Activated T-cell treated with anti-CD3 and anti-CD28 coated beads, Interleukin-2, amount 50 U/mL, for 72 hours (primary cell): ENCODE results near the gene MYL12A. TPM values are rescaled to one million over a fixed set of nuclear protein-coding genes. Genes with fewer than 3 reads are reported as not detected.

Experiments used
- ATAC-seq, 2 donors: fragments of 150-1000 bp; cut with Tn5 transposase; replicated peaks in 1 of 2; 2 replicates each; pipeline ENCODE4 v1.10.0; 2021; ENCODE audit warnings: moderate library complexity in 2 of 2, mild to moderate bottlenecking in 1 of 2
- DNase-seq, 2 donors: peaks; one replicate each; pipeline ENCODE4 v3.0.0; 2021 to 2022; ENCODE audit warnings: mixed read lengths in 1 of 2
- H3K27ac Mint-ChIP-seq: one replicate; pipeline ENCODE4 v1.8.0; 2022; ENCODE audit warnings: mild to moderate bottlenecking, moderate library complexity, mixed read lengths
- H3K27me3 Mint-ChIP-seq: one replicate; pipeline ENCODE4 v1.8.0; 2022; ENCODE audit warnings: low read depth, mixed read lengths
- H3K36me3 Mint-ChIP-seq, 2 donors: one replicate each; pipeline ENCODE4 v1.8.0; 2022; ENCODE audit warnings: mixed read lengths in 2 of 2, mild to moderate bottlenecking in 1 of 2; ENCODE audit not compliant: insufficient read depth in 2 of 2
- H3K4me1 Mint-ChIP-seq: one replicate; pipeline ENCODE4 v1.8.0; 2022; ENCODE audit warnings: low read depth, mixed read lengths
- H3K4me3 Mint-ChIP-seq, 2 donors: one replicate each; pipeline ENCODE4 v1.8.0; 2022; ENCODE audit warnings: mild to moderate bottlenecking in 2 of 2, mixed read lengths in 2 of 2, moderate library complexity in 2 of 2
- H3K9me3 Mint-ChIP-seq, 2 donors: one replicate each; pipeline ENCODE4 v1.8.0; 2022; ENCODE audit warnings: mixed read lengths in 2 of 2
- total RNA-seq, 2 donors: library from RNA; stranded (reverse); gene quantifications; one replicate each; pipeline ENCODE4 v1.2.3, GENCODE V29; 2022

The MYL12A gene
- total RNA-seq, 2 donors from 2014 or later = 425 to 483 TPM

DNA sequence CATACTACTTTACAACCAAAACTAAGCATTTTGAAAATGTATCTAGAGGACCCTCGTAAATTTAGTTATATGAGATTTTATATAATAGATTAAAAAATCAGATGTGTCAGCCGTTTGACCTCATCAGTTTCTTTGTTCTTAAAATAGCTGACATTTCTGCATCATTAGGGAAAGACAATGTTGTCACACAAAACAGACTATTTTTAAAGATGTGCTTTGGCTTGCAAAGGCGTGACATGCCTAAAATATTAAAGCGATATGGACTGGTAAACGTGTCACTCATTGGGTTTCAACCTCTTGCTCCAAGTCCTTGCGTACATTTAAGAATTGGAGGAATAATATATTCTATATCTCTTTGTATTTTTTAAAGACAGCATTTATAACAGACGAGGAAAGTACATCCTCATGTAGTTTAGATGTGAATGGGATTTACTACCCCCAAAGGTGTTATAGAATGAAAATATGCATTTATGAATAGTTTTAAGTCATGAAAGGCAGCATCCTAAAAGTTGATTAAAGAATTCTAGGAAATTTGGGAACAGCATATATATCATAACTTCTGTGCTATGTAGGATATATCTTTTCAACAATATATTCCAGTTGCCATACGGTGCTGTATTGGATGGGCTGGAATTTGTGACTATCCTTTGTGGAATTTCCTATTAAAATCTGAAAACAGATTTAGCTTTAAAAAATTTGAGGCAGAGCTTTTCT, 3.8 kb downstream of the MYL12A start:
- H3K27ac Mint-ChIP-seq = peak overlapping the region; percentile 89
- H3K4me1 Mint-ChIP-seq = peaks cover 67% of the 10 kb centered on the region
- no peaks in the 10 kb centered on the region for H3K9me3 Mint-ChIP-seq
- no peak for DNase-seq
- peaks cover 19 to 42% of the 10 kb centered on the region in 2 donors for H3K36me3 Mint-ChIP-seq
- no peak for ATAC-seq
- no peaks in the 10 kb centered on the region for H3K27me3 Mint-ChIP-seq
- H3K4me3 Mint-ChIP-seq = peak overlapping the region; percentile 55 to 86

DNA sequence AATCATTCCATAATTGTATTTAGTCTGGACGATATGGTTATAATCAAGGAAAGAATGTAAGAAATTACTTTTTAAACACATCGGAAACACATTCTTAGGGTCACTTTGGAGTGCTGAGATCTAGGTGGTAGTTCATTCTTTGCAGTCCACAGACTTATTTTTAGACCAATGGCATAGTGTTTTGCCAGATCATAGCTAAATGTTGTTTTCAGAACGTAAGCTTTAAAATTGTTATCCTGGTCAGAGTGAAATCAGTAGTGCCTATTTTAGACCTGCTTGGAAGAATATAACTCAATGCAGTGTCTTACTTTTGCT, 4.3 kb downstream of the MYL12A start:
- Mint-ChIP-seq H3K27me3 (no peaks in the 10 kb centered on the region), H3K4me3 (peak overlapping the region; percentile 55 to 86), H3K4me1 (peaks cover 72% of the 10 kb centered on the region), H3K36me3 (peaks cover 19 to 48% of the 10 kb centered on the region in 2 donors), H3K27ac (peak overlapping the region; percentile 89), H3K9me3 (no peaks in the 10 kb centered on the region)
- DNase-seq (no peak), ATAC-seq (no peak)

DNA sequence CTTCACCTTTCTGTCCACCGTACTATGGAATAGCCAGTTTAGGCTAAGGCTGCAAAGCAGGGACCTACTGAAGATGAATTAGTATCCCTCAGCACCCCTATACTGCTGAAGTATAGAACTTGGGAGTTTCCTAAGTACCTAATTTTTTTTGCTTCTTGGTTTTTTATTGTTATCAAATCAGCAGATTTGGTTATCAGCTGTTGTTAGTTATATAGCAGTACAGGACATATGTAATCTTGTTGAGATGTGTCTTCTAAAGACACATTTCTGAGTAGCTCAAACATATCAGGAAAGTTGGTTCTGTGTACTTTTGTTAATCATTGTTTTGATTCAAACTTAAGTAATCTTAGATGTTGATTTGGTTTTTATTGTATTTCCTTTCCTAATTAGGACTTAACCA, 5.2 kb downstream of the MYL12A start:
- H3K4me1 Mint-ChIP-seq = peaks cover 81% of the 10 kb centered on the region
- H3K4me3 Mint-ChIP-seq = peak overlapping the region in 1 of 2 donors; percentile 77
- H3K27me3 Mint-ChIP-seq = no peaks in the 10 kb centered on the region
- peak overlapping the region; percentile 88 for H3K27ac Mint-ChIP-seq
- no peak for DNase-seq
- no peaks in the 10 kb centered on the region for H3K9me3 Mint-ChIP-seq
- ATAC-seq = no peak
- H3K36me3 Mint-ChIP-seq = peaks cover 20 to 48% of the 10 kb centered on the region in 2 donors

- Mint-ChIP-seq H3K4me1 (peaks cover 92% of the 10 kb centered on the region), H3K27me3 (no peaks in the 10 kb centered on the region), H3K4me3 (peak overlapping the region in 1 of 2 donors; percentile 62), H3K9me3 (no peaks in the 10 kb centered on the region), H3K36me3 (peaks cover 15 to 37% of the 10 kb centered on the region in 2 donors), H3K27ac (peak overlapping the region; percentile 95)
- DNase-seq (no peak), ATAC-seq (no peak)
These were observed 7.1 kb downstream of the MYL12A start for GRCh38 chr18:3254725-3255124.

DNA sequence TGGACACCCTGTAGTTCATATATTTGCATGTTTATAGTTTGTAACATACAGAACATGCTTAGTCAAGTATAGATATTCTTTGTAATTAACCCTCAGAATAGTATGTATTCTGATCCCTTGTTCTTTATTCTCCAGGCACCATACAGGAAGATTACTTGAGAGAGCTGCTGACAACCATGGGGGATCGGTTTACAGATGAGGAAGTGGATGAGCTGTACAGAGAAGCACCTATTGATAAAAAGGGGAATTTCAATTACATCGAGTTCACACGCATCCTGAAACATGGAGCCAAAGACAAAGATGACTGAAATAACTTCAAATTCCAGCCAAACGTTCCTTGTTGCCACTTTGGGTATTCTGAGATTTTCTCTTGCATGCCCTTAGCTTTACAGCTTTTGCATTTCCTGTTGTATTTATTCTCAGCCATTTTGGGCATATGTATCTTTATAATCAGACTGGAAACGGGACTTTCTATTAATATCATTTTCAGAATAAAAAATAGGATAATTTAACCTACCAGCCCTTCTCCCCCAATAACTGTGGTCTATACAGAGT, 8.1 kb downstream of the MYL12A start:
- H3K4me3 Mint-ChIP-seq = peak overlapping the region in 1 of 2 donors; percentile 63

GRCh38 chr18:3256693-3257626, 9.4 kb downstream of the MYL12A start:
- Mint-ChIP-seq H3K4me1 (peaks cover 87% of the 10 kb centered on the region), H3K27me3 (no peaks in the 10 kb centered on the region), H3K36me3 (peaks cover 17 to 28% of the 10 kb centered on the region in 2 donors), H3K27ac (peak overlapping the region; percentile 95), H3K4me3 (no peak overlapping the region), H3K9me3 (no peaks in the 10 kb centered on the region)
- ATAC-seq (no peak), DNase-seq (no peak)

More for the DNA sequence above, 8.1 kb downstream of the MYL12A start:
- DNase-seq = no peak
- H3K36me3 Mint-ChIP-seq = peaks cover 14 to 31% of the 10 kb centered on the region in 2 donors
- peaks cover 93% of the 10 kb centered on the region for H3K4me1 Mint-ChIP-seq
- ATAC-seq = no peak
- peak overlapping the region; percentile 91 for H3K27ac Mint-ChIP-seq
- H3K9me3 Mint-ChIP-seq = no peaks in the 10 kb centered on the region
- no peaks in the 10 kb centered on the region for H3K27me3 Mint-ChIP-seq

- H3K36me3 Mint-ChIP-seq = peaks cover 18 to 30% of the 10 kb centered on the region in 2 donors
- no peaks in the 10 kb centered on the region for H3K27me3 Mint-ChIP-seq
- peak overlapping the region; percentile 95 for H3K27ac Mint-ChIP-seq
- peaks cover 79% of the 10 kb centered on the region for H3K4me1 Mint-ChIP-seq
- no peak for ATAC-seq
- no peak for DNase-seq
- peak overlapping the region in 1 of 2 donors; percentile 42 for H3K4me3 Mint-ChIP-seq
- H3K9me3 Mint-ChIP-seq = no peaks in the 10 kb centered on the region
These were observed 10.1 kb downstream of the MYL12A start for GRCh38 chr18:3257627-3258120.

- H3K4me3 Mint-ChIP-seq = peak overlapping the region; percentile 90 to 100
- ATAC-seq (no peak), DNase-seq (no peak)
- no peaks in the 10 kb centered on the region for H3K27me3 Mint-ChIP-seq
- H3K4me1 Mint-ChIP-seq = peaks cover 75% of the 10 kb centered on the region
- no peaks in the 10 kb centered on the region for H3K9me3 Mint-ChIP-seq
- H3K27ac Mint-ChIP-seq = peak overlapping the region; percentile 99
- peaks cover 13 to 15% of the 10 kb centered on the region in 2 donors for H3K36me3 Mint-ChIP-seq
These were observed 13.4 kb downstream of the MYL12A start for GRCh38 chr18:3260995-3261372.

- Mint-ChIP-seq H3K36me3 (peaks cover 10 to 13% of the 10 kb centered on the region in 2 donors), H3K27ac (peak within 1 kb of the TSS; percentile 99), H3K4me3 (peak within 1 kb of the TSS; percentile 90 to 100), H3K9me3 (no peaks in the 10 kb centered on the region), H3K27me3 (no peaks in the 10 kb centered on the region), H3K4me1 (peaks cover 76% of the 10 kb centered on the region)
- DNase-seq (peak; percentile 88), ATAC-seq (peak; percentile 85 to 86)
These were observed 14.0 kb downstream of the MYL12A start, which contains the start of gene MYL12B for GRCh38 chr18:3261373-3262233. TSS of gene MYL12B (plus strand) at chr18:3262133. CDS start at chr18:3272899, 10,766 bp downstream.

GRCh38 chr18:3262234-3263131, 14.9 kb downstream of the MYL12A start:
- H3K9me3 Mint-ChIP-seq = no peaks in the 10 kb centered on the region
- H3K27me3 Mint-ChIP-seq = no peaks in the 10 kb centered on the region
- H3K36me3 Mint-ChIP-seq = peaks cover 6 to 13% of the 10 kb centered on the region in 2 donors
- H3K4me3 Mint-ChIP-seq = peak overlapping the region; percentile 90 to 100
- DNase-seq (peak; percentile 41 to 46), ATAC-seq (peak; percentile 35 to 36)
- H3K27ac Mint-ChIP-seq = peak overlapping the region; percentile 99
- peaks cover 77% of the 10 kb centered on the region for H3K4me1 Mint-ChIP-seq

DNA sequence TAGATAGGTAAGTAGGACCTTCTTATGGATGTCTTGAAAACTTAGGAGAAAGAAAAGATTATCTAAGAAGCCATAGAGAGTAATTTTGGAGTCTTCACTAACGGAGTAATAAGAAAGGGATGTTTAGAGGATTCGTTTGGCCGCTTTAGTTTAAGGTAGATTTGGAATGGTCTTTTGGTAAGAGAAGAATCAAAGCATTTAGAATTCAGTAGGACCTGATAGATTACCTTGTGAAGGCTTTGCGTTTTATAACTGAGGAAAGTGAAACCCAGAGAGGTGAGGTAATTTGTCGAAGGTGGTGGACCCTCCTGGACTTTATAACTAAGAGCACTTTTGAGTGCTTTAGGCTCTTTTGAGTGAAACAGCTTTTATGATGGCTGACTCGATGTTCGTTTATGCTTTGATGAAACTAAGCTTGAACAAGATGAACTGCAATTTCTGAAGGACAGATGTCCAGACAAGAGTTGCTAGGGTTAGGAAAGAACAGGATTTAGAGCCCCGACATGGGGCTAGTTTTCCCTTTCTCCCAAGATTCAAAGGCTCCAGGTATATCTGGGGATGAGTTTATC, 15.6 kb downstream of the MYL12A start:
- ATAC-seq (no peak), DNase-seq (no peak)
- no peaks in the 10 kb centered on the region for H3K27me3 Mint-ChIP-seq
- peak overlapping the region; percentile 90 to 100 for H3K4me3 Mint-ChIP-seq
- H3K27ac Mint-ChIP-seq = peak overlapping the region; percentile 99
- no peaks in the 10 kb centered on the region for H3K9me3 Mint-ChIP-seq
- H3K4me1 Mint-ChIP-seq = peaks cover 74% of the 10 kb centered on the region
- H3K36me3 Mint-ChIP-seq = peaks cover 6 to 10% of the 10 kb centered on the region in 2 donors
